KG1 (cell line): ENCODE results near the gene GALNT10.

Experiments used
- DNase-seq: peaks from one replicate; lab custom pipeline; 2025; lab: John Stamatoyannopoulos, UW

The GALNT10 gene

DNA sequence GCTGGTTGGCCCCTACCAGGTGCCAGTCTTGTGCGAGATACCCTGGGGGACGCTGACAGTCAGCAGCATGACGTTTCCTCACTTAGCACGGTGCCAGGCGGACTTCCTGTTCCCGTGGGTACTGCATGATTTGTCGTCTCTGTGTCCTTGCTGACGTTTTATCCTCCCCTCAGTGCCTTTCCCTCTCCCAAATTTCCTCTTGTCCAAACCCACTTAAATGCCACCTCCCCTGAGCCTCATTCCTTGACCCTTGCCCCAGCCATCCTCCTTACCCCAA is 194.6 kb downstream of the GALNT10 start:
- no peak for DNase-seq

DNA sequence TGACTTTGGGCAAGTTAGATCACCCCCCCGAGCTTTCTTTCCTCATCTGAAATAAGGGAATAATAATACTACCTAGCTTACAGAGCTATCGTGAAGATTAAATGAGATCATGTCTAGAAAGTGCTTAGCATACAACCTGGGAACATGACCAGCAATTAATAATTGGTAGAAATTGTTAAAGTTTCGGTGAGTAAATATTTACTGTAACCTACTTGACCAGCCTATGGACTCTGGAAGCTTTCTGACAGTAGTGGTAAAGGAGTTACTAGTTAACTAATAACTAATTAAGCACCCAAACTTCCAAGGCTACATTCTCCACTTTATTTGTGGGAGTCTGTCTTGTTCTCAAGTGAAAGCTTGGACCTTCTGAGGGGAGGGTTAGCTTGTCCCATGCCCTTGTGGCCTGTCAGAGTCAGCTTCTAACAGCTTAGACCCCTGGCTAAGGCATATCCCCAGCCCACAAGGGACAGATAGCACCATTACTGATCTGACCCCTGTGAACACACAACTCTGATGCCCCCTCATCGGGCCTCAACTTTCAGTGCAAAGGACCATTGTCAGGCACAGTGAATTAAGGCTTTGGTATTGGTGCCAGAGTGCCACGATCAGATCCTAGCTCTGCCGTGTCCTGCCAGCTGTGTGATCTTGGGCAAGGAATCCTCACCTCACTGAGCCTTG is 196.6 kb downstream of the GALNT10 start:
- no peak for DNase-seq

DNA sequence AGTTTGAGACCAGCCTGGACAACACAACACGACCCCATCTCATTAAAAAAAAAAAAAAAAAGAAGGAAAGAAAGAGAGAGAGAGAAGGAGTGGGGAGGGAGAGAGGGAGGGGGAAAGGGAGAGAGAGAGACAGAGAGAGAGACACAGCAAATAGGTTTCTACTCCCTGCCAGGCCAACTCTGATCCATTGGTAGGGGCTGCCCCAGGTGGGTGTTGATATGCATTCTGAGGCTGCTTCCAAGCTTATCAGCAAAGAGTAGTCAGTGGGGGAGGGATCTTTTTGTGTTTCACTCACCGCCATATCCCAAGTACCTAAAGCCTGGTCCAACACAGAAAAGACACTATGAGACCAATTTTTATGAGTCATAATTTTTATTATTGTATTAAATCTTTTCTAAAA is 198.3 kb downstream of the GALNT10 start:
- no peak for DNase-seq

DNA sequence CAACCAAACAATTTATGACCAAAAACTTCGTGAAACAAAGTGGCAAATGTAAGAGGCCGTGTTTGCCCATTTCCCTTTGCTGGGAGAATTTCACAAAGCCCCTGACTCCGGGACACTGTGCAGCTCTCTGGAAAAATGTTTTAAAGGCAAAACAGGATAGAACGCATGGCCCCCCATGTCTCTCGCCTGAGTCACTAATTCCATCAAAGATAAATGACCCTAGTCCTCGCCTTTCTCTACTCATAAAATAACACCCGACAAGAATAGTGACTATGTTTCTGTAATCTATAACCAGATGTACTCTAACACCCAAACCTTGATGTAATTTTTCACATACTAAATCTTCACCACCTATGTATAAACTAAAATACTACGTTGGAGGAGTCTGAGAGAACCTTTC is 199.6 kb downstream of the GALNT10 start:
- DNase-seq, result no peak

DNA sequence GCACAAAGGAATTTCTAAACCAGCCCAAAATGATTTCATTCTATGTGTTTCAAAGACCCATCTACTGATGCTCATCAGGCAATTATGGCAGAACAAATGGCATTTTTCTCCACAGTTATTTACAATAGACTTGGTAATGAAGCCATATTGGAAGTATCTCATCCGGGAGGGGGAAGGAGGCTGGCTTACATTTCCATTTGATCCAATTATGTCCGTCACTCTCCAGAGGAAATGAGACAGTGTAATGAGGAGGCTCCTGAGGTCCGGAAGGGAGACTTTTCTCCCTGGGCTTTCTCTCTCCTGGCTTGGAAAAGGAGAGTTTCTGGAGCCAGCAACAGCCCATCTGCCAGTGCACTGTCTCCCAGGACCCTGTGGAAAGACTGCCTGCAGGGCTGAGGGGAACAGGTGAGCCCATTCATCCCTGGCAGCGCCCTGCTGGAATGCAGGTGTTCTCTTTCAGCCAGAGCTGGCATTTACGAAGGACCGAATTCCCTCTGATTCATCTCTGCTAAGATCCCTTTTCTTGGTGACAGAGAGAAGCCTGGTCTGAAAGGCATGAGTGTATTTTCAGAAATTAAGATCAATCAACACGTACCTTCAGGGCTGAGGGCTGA is 200.3 kb downstream of the GALNT10 start:
- DNase-seq, result no peak

DNA sequence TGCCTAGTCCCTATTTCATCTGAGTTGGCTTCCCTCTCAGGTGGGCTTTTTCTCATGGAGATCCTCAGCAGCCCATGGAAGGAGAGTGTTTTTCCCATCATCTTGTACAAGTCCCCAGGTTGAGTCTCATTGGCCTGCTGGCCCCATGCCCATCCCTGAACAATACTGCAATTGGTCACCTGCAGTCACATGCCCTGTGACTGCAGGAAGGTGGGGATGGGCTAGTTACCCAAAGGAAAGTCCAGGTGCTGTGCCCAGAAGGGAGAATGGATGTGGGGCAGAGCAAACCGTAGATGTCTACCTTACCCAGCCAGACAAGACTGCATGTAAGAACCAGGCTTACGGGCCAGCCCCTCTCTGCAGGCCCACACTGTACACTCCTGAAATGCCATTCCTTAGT is 201.3 kb downstream of the GALNT10 start:
- no peak for DNase-seq

DNA sequence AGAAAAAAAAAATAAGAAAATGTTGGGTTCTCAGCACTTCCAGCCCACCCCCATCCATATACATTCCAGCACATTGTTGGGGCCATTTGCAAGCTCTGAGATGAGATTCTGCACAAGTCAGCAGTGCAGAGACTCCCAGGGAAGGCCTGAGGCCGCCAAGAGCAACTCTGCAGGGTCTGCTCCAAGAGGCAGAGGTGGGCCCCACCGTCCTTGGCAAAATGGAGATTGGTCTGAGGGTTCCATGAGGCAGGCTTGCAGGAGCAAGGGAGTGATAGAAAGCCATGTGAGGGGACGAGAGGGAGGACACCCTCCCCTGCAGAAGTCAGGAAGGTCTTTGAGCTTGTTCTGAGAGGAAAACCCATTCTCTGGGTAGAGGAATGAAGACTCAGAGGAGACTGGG is 203.3 kb downstream of the GALNT10 start:
- no peak for DNase-seq

DNA sequence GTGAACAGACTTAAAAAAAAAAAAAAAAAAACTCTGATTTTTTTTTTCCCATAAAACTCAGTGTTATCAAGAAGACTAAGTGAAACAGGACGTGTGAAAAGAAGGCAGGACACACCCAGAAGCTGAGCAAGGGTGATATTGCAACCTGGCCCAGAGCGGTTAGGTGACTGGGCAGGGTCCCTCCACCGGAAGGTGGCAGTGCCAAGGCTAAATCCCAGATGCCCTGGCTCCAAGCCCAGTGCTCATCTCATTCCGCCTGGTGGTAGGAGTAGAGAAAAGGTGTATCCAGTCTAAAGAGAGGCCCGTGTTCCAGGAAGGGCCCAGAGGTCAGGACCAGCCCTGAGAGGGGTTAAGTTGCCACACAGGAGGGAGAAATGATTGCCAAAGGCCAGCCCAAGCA is 203.8 kb downstream of the GALNT10 start:
- DNase-seq, result no peak

DNA sequence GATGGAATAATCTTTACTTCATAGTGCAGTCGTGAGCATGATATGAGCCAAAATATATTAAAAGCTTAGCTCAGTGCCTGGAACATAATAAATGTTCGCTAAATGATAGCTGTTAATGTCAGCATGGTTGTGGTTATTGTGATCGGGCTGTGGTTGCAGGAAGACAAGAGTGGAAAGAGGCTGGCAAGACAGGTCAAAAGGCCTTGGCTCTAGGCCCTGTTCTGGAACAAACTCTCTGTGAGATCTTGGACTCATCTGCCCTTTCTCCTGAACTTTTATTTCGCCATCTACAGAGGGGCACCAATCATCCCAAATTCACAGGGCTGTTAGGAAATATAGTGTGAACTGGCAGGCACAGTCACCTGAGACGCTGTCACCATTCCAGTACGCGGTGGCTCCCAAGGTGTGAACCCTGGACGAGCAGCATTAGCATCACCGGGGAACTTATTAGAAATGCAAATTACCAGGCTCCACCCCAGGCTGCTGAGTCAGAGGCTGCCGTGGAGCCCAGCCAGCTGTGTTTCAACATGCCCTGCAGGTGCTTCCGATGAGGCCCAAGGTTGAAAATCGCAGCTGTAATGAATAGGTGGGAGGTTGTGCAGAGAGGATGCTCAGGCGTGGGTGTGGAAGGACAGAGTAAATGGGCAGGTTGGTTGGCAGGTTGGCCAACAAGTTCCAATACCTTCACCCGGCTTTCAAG is 205.0 kb downstream of the GALNT10 start:
- no peak for DNase-seq

DNA sequence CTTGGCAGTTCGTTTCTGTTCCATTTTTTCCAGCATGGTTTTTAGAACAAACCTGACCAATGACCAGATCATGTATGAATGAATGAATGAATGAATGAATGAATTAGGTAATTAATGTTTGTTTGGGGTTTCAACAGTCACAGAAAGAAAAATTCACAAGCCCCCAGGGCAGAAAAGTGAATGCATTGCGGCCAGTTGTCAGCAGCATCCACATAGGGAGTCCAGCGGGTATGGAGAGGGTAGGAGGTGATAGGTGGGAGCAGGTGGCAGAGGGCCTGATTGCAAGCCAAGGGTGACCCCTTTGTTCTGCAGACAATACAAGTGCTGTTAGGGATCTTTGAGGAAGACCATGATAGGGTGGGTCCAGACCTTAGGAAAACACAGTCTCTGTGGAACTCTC is 205.6 kb downstream of the GALNT10 start:
- DNase-seq, result no peak

DNA sequence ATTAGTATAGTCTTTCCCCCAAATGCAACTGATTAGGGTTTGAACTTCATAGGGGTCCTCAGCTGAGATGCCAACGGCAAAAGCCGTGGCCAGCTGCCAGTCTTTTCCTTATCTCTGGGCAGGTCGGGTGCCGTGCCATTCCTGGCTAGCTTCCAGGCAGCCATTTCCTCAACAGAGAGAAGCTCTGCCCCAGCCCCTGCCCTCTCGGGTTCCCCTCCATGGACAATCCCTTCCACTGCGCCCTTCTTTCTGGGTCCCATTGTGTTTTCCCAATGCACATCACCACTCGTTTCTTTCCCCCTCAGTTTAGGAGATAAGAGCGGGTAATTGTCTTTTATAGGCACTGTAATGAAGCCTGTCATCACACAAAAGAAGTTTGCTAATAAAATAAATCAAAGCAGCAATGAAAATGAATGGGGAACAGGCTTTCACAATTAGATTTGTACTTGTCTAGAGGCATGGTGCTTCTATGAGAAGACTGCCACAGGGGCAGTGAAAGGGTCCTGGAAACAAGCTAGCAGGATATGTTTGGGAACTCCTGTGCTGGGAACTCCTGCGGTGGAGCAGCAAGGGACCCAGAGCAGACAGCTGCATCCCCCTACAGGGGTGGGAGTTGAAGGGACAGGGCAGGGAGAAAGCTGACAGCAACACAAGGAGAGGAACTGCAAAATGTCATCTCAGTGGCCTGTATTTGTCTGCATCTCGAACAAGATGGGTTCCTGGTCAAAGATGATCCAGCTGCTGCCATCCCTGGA is 207.3 kb downstream of the GALNT10 start:
- no peak for DNase-seq

DNA sequence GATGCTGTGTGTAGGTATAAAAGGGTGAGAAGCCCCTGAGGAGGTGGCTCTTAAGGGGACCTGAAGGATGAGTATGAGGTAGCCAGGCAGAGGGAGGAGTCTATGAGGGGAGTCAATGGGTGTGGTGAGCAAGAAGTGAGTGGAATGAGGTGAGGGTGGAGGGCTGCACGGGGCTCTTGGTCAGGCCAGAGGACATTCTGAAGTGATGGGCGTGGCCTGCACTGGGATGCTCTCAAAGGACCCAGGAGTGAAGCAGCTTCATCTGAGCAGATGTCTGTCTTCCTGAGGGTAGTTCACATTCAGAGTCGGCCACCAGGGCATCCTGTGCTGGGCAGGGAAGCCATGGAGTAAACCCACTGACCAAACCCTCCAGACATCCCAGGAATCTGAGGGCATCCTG is 210.1 kb downstream of the GALNT10 start:
- DNase-seq, result no peak

DNA sequence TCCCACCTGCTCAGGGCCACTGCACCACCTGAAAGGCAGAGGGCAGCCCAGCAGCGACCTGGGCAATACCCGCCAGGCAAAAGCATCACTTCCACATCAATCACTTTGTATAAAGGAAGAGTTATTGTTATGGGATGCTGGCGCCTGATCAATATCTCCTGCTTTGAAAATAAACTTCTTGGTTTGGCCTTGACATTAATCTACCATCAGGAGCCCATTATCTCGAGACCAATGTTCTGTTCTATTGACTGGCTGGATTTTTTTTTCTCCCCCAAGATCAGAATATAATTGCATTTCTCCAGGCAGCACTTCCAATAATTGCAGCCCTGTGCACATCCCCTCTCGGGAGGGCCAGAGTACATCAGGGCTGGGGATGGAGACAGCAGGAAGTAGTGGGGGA is 210.8 kb downstream of the GALNT10 start:
- no peak for DNase-seq

DNA sequence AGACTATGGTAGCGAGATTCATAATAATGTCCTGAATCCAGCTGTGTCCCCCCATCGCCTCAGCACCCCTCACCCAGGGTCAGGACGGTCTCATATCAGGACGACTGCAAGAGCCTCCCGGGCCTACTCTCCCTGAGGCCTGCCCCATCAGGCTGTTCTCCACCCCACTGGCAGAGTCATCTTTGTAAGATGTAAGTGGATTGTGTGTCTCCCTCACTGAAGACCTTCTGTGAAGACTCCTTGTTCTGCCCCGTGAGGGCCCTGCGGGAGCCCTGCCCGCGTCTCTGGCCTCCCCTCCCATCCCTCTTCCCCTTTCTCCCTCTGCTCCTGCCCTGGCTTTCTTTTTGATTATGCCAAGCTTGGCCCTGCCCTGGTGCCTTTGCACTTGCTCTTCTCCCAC is 211.4 kb downstream of the GALNT10 start:
- no peak for DNase-seq

DNA sequence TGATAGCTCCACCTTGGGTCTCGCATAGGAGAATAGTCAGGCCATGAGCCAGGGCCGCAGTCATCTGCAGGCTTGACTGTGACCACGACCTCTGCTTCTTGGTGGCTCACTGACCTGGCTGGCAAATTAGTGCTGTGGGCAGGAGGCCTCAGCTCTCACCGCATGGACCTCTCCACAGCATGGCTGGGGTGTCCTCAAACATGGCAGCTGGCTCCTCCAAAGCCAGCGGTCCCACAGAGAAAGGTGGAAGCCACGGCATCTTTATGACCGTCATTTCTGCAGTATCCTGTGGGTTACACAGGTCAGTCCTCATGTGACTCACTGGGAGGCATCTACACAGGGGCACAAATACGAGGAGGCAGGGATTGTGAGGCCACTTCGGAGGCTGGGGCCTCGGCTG is 212.1 kb downstream of the GALNT10 start:
- DNase-seq, result no peak

DNA sequence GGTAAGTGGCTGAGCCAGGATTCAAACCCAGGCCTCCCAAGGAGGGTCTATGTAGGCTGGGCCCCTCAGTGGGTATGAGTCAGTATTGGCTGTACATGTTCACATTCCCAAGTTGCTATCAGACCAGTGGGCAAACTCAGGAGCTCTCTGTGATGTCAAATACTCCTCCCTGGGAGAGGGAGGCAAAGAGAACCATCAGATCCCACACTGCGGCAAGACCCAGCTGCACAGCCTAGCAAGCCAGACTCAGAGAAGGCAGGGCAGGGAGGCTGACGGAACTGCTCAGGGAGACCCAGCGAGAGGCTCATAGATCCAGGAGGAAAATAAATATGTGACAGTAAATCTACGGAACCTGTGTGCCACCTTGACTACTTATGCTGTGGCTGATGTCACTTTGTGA is 212.7 kb downstream of the GALNT10 start:
- DNase-seq, result no peak

DNA sequence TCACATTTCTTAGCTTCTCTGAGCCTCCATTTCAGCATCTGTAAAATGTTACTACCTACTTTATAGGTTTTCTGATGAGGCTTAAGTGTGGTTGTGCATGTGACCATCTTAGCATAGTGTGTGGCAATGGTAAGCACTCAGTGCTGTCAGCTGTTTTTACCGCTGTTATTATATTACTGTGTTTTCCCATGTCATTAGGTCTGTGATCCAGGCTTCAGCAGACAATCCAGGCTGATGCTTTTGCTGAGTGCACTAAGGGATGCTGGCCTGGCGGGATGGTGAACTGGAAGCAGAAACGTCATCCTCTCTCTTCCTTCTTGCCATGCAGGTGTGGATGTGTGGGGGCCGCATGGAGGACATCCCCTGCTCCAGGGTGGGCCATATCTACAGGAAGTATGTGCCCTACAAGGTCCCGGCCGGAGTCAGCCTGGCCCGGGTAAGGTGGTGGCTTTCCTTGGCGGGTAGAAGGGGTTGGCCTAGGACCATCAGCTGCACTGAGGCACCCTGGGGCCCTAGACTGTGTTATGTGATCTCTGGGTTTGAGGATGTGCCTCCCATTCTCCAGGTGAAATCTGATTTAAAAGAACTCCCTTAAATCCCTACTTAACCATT is 213.3 kb downstream of the GALNT10 start:
- DNase-seq, result no peak

DNA sequence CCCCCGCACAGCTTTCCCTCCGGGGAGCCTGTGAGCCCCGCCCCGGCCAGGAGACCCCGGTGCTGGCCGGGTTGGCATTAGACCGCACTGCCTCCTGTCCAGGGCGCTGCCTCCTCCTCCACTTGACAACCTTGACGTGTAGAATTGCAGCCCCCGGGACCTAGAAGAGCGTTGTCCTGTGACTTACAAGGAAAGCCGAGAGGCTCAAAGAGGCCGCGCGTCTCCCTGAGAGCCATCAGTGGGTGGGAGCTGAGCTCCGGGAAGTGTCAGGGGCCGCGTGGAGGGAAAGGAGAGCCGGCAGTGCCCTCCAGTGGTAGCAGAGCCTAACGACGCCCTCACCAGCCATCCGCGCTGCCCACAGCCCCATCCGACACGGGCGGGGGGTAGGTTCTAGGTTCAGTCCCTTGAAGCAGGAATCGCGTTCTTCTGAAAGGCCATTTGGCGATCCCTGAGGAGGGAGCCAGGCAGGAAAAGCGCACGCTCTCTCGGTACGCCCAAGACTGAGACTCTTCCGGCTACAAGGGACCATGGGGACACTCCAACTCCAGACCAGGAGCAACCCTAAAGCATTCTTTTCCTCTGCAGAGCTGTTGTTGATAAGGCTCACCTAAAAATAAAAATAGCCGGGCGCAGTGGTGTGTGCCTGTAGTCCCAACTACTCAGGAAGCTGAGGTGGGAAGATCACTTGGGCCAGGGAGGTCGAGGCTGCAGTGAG is 214.7 kb downstream of the GALNT10 start:
- peak; percentile 19 for DNase-seq

DNA sequence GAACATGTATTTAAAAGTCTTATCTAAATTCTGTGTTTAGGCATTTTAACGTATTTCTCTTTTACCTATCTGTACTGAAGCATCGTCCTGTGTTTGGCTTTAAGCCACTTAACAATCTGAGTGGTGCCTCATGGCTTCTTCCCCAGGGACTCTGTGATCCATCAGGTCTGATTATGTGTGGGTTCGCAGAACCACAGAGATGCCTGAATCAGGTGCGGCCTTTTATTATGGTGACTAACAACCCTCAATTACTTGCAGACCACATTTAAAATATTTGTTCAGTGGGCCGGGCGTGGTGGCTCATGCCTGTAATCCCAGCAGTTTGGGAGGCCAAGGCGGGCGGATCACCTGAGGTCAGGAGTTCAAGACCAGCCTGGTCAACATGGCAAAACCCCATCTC is 215.7 kb downstream of the GALNT10 start:
- no peak for DNase-seq

DNA sequence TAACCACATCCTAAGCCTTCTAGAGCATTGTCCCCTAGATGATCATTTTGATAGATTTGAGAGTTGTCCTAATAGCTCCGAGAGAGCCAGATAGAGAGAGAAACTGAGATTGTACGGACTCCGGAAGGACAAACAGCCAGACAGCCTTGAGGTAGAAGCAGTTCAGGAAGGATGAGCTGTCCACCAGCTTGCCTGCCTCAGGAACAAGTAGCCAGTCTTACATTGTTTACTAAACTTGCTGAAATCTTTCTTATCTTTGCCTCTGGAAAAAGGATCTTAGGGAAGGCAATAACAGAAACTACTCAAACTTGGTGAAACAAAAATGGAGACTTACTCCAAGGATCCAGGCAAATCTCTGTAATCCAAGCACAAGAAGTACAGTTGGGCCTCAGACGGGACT is 216.3 kb downstream of the GALNT10 start:
- DNase-seq, result no peak

DNA sequence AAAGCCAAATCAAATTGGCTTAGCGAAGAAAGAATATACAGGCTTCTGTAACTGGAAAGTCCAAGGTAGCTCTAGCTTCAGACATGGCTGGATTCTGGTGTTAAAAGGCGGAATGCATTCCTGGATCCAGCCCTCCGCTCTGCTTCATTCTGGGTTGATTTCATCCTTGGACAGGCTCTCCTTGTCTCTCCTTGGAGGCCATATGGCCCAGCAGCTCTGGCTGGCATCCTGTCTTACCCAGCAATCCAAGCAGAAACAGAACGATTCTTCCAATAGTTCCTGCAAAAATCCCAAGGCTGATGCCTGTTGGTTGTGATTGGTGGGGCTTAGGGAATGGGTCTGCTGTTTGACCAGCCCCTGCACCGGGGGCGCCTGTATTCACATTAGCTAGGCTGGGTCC is 218.3 kb downstream of the GALNT10 start:
- DNase-seq, result no peak

DNA sequence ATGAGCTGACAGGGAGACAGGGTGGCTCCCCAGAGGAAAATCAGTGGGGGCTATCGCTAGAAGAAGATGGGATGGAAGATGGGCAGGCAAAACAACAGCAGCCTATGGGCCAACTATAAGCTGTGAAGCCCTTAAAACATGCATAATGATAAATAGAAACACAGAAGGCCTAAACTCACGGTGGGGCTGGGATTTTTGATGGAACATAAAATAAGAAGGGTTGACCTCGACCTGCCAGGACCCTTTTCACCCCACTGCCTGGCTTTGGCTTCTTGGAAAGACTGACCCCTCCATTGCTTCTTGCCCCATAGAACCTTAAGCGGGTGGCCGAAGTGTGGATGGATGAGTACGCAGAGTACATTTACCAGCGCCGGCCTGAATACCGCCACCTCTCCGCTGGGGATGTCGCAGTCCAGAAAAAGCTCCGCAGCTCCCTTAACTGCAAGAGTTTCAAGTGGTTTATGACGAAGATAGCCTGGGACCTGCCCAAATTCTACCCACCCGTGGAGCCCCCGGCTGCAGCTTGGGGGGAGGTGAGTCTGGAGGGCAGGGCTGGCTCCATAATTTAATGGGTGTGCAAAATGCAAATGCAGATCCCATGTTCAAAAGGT is 218.8 kb downstream of the GALNT10 start:
- no peak for DNase-seq
